Astrocyte of the spinal cord (primary cell): ENCODE results near the gene BAZ2A.
A peak's percentile ranks its signal among the peaks of the same experiment; 100 is the strongest.

Experiments used
- DNase-seq: peaks from one replicate; pipeline ENCODE4 v3.0.0; 2011; ENCODE audit warnings: low read depth, low spot score
- H3K4me3 ChIP-seq: 2 replicates; pipeline ENCODE4 v1.5.1; 2011; ENCODE audit warnings: low read depth, mild to moderate bottlenecking, low read length, moderate library complexity
- CTCF ChIP-seq: IDR thresholded peaks from 2 replicates; pipeline ENCODE4 v1.5.1; 2012; ENCODE audit warnings: low read depth, mild to moderate bottlenecking, low read length, inconsistent platforms
- in situ Hi-C: cut with HindIII; loops from 2 replicates; pipeline ENCODE4 v1.10.0; 2017; ENCODE audit warnings: low sequenced_read_pairs

The BAZ2A gene

GRCh38 chr12:56630180-56630632 is at the start of gene BAZ2A:
Gene BAZ2A, minus strand, starts transcription at chr12:56630326. Its CDS starts 12,796 bp downstream, at chr12:56617530.
- no peak for TF ChIP-seq CTCF
- in situ Hi-C loops, result no loop called here
- peak within 1 kb of the TSS; percentile 98 for H3K4me3 ChIP-seq
- peak; percentile 79 for DNase-seq

- H3K4me3 ChIP-seq, result no peak overlapping the region
- no peak for DNase-seq
- TF ChIP-seq CTCF, result no peak
- in situ Hi-C loops, result no loop called here
These were observed 48.7 kb upstream of the BAZ2A start for GRCh38 chr12:56678852-56679251.

GRCh38 chr12:56677680-56678079 is 47.6 kb upstream of the BAZ2A start:
- in situ Hi-C loops, result no loop called here
- DNase-seq, result no peak
- TF ChIP-seq CTCF, result no peak
- H3K4me3 ChIP-seq, result no peak overlapping the region

- in situ Hi-C loops, result no loop called here
- TF ChIP-seq CTCF, result no peak
- no peak for DNase-seq
- no peak overlapping the region for H3K4me3 ChIP-seq
These were observed 46.9 kb upstream of the BAZ2A start for GRCh38 chr12:56676851-56677580.

GRCh38 chr12:56671608-56672007 is 41.5 kb upstream of the BAZ2A start:
- DNase-seq, result no peak
- H3K4me3 ChIP-seq, result no peak overlapping the region
- no peak for TF ChIP-seq CTCF
- in situ Hi-C loops, result no loop called here

- no peak for TF ChIP-seq CTCF
- in situ Hi-C loops, result no loop called here
- H3K4me3 ChIP-seq, result no peak overlapping the region
- no peak for DNase-seq
These were observed 40.7 kb upstream of the BAZ2A start for GRCh38 chr12:56670836-56671235.

GRCh38 chr12:56668197-56668457 is 38.0 kb upstream of the BAZ2A start:
- in situ Hi-C loops, result no loop called here
- DNase-seq, result no peak

More at GRCh38 chr12:56668197-56668457, 38.0 kb upstream of the BAZ2A start:
- TF ChIP-seq CTCF, result no peak
- H3K4me3 ChIP-seq, result no peak overlapping the region
